NCI-H2227 treated with DMSO at 0.1 percent for 48 hours (cell line): ENCODE results near the gene SETD7.

Source experiments
- DNase-seq: peaks from one replicate; lab custom pipeline; 2025; lab: John Stamatoyannopoulos, UW

SETD7 gene

GRCh38 chr4:139568206-139568955 is 12.4 kb upstream of the SETD7 start:
- no peak for DNase-seq

DNA sequence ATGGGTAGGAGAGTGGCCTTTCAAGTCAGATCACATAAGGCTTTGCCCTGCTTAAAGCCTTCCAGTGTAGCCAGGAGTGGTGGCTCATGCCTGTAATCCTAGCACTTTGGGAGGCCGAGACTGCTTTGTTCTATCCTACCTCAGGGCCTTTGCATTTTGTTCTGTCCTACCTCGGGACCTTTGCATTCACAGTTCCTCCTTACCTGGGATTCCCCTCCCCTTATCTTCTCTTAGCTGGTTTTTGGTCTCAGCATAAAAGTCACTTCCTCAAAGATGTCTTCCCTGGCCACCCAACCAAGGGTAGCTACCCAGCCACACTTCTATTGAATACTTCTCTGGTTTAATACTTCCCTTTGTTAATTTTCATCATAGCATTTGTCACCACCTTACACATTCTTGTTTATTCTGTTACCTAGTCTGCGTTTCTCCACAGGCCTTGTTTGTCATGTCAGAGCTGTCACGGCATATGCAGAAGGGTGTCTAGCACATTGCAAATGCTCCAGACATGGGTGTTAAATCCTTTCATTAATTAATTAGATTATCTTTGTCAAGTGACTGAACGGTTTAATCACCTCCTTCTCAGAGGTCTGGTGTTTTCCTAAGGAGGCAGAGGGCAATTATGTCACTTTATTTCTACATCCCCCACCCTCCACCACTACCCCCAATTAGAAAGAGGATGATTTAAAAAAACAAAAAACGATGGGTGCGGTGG is 11.3 kb upstream of the SETD7 start:
- no peak for DNase-seq

DNA sequence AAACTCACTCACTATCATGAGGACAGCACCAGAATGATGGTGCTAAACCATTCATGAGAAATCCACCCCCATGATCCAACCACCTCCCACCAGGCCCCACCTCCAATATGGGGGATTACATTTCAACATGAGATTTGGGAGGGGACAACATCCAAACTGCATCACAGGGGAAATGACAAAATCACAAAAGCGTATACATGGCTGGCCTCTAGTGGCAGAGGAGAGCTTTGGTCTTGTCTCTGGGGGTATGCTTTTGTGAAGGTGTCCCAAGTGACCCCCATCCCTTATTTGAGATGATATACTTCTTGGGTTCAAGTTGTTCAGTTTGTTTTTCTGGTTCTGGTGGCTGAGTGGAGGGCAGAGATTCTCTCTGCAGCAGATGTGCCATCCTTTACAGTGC is 8.5 kb upstream of the SETD7 start:
- DNase-seq, result no peak

DNA sequence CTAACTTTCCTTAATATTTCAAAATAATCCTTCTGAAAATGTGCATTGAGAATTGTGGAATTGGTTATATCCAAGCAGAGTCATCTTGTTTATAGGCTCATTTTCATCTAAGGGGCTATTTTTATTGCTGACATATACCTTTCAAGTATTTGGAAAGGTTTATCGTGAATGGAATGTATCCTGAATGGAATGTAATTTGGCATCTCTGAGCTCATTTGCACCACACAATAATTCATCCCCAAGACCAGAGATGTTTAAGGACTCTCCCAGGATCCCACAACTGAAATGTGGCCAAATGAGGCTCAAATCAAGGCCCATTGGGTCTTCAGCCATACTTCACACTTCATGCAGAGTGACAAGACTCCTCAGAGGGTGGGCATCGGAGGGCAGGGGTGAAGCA is 7.5 kb upstream of the SETD7 start:
- no peak for DNase-seq

DNA sequence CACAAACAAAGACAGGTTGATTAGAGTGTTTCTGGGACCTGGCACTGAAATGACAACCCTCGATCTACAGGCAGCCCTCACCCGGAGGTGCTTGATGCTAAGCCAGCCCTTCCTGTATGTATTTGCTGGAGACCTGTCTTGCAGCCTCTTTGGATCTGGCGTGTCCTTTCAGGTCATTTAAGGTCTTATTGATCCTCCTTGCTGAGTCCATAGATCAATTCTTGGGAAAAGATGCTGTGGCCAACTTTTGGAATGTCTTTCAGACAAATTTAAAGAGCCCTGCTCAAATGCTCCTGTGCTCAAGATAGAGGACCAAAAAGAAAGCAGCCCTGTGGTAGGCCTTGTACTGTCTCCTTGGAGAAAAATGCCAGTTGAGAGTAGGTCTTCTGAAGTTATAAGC is 6.8 kb upstream of the SETD7 start:
- DNase-seq, result no peak

DNA sequence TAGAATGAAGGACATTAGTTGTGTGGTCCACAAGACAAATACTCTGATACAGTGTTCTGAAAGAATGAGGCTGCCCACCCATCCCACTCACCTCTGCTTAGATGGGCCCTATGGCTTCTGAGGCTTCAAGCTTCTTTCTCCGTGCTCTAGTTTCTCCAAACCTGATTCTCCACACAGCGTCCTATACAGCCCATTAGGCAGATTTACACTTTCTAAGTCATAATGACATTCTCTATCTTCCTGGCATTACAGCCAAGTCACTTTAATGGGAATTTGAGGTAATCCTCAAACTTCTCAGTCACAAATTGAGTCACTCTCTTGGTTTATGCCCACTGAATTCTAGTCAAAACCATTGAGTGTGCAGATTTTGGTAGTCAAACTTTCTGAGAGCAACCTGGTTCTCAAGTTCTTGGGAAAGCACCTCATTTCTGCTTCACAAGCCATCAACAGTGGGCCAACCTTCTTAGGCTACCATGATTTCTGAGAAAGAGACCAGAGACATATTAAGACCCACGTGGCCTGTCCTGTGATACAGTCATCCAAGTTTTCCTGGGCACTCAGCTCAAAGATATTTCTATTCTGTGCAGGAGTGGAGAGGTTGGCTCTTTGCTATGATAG is 6.2 kb upstream of the SETD7 start:
- DNase-seq, result no peak

- no peak for DNase-seq
Observed at GRCh38 chr4:139560406-139561104, 4.5 kb upstream of the SETD7 start.

- no peak for DNase-seq
Observed at GRCh38 chr4:139559687-139560086, 3.7 kb upstream of the SETD7 start.

- no peak for DNase-seq
Observed at GRCh38 chr4:139559089-139559479, 3.1 kb upstream of the SETD7 start.

DNA sequence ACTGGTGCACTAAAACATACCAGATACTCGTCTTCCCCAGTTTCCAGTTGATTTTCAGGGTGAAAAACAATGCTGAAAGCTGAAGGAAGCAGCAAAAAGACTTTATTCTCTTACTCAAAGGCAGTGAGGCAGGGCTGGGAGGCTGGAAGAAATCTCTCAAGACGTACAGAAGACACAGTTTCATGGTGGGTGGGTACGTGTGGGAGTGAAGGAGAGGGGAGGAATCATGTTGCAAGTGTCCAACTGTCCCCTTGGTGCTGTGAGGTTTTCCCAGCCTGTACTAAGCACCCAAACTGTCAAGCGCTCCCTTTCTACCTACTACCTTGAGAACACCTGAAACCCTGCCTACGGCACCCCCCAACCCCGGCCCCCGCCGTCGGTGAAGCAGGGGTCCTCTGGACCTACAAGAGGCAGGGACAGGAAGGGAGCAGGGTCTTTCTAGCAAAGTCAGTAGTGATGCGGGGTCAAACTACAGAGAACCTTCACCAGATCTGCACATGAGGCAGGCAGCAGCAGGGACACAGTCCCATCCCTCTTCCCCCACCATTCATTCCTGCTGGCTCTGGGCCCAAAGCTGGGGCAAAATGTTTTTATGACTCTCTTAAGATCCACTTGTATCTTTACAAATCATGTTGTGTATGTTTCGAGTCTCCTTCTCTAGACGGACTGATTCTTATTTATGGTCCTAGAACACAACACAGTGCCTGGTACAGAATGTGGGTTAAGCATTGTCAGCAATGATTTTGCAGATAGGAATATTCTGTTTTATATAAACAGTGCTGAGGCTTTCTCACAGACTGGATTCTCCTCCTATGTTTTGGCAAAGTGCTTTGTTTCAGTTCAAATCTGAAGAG is 2.4 kb upstream of the SETD7 start:
- no peak for DNase-seq

DNA sequence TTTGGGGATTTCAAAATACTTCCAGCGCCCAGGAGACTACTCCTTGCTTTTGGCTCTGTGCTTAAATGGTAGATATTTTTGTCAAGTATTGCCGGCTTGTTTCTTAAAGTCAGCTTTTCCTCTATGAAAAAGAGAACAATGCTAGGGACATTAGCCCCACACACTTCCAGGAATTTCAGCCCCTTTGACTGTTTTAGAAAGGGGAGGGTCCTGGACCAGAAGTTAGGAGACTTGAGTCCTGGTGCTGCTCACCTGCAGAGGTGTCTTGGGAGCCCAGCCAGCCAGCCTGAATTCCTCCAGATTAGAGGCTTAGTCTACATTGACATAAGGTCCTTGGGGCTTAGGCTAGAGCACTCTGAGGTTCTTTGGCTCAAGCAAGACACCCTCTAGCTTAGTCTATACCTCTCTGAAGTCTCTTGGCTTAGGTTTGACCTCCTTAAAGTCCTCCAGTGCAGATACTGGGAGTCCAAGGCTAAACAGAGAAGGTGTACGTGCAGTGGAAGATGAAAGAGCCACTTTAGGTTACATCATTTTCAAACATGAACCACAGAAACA is 1.6 kb upstream of the SETD7 start:
- no peak for DNase-seq

GRCh38 chr4:139556724-139557555 is 921 bp upstream of the SETD7 start:
- peak; percentile 18 for DNase-seq

DNA sequence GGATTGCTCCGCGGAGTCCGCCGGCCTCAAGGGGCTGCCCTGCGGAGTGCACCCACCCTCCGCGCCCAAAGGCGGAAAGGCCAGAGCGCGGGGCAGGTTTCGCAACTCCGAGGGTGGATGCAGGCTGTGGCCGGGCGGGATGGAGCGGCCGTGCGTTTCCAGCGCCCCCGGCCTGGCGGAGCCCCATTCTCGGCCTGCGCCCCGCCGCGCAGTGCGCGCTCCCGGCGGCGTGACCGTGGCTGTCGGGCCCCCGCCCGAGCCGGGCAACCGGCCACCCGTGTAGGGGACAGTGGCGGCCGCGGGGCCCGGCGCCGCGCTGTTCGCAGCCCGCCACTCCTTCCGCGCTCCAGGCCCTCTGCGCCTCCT is 331 bp downstream of the SETD7 start:
- DNase-seq, result no peak

DNA sequence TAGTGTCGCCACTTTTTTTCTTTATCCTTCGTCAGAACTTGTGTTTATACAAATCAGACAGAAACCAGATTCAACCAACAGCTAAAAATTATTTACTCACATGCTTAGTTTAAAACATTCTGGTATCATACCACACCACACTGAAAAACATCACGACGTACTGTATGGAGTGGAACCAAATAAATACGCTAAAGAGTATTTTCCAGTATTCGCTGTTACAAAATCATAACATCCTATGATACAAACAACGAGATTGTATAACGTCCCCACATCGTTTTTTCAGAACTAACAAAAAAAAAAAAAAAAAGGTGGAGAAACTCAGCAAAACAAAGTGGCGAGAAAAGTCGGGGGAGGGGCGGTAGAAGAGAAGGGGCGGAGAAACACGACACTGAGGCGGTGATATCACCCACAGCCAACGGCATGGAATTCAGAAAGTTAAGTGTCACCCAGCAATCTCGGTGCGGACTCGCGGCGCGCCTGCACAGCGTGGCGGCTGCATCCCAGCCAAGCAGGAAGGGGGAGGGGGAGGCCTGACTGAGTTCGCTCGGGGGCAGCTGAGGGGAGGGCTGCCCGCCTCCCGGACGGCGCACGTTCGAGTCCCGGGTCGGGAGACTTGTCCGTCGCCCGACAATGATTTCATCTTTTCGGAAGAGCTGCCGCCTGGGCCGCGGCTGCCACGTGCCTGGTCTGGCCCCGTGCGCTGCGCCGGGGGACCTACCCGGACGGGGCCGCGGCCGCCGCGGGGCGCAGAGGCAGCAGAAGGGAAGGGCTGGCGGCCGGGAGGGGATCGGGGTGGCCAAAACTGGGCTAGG is 920 bp downstream of the SETD7 start:
- DNase-seq, result peak; percentile 75

DNA sequence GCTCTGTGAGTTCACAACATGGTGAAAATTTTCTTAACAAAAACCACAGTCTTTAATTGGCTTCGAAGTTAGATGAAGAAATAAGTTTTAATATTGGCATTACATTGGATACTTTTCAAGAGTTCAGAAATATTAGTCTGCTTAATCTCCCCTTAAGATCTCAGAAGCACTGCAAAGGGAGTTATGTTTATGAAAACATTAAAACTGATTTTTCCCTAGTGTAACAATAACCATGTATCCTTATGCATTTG is 1.5 kb downstream of the SETD7 start:
- DNase-seq, result no peak

GRCh38 chr4:139553751-139554641 is 2.0 kb downstream of the SETD7 start:
- DNase-seq, result no peak

- no peak for DNase-seq
Observed at GRCh38 chr4:139552517-139553307, 3.3 kb downstream of the SETD7 start.
